ENCODE measurements around the gene SIGLEC10.

Gene SIGLEC10

DNA sequence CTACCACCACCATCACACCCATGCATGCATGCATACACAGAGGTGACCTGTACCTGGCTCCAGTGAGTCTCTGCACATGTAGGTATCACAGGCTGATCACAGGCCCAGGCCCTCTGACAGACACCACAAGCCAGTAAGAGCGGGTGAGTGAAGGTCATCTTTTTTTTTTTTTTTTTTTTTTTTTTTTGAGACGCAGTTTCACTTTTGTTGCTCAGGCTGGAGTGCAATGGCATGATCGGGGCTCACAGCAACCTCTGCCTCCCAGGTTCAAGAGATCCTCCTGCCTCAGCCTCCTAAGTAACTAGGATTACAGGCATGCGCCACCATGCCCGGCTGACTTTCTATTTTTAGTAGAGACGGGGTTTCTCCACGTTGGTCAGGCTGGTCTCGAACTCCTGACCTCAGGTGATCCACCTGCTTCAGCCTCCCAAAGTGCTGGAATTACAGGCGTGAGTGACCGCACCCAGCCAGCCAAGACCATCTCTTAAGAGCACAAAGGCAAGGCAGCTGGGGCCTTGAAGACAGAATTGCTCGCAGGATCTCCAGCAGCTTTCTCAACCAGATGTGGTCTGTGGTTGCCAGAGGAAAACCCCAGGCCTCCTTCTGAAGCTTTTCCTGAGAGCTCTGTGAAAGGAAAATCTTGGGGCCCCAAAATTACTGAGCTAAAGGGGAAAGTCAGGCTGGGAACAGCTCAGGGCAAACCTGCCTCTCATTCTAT lies 41.8 kb downstream of the SIGLEC10 start:
- Histone ChIP-seq H3K27ac (ENCODE audit: low read length) (no peak overlapping the region), H4K20me1 (ENCODE audit: insufficient read depth, low read length) (no peaks in the 10 kb centered on the region), H3K9ac (ENCODE audit: low read length) (no peak overlapping the region), H2AFZ (ENCODE audit: low read depth, low read length) (no peak overlapping the region), H3K36me3 (replicated peaks; ENCODE audit: low read depth, low read length) (no peaks in the 10 kb centered on the region), H3K4me2 (ENCODE audit: low read length) (no peak overlapping the region), H3K4me3 (ENCODE audit: low read length) (no peak overlapping the region), H3K4me1 (ENCODE audit: low read length) (peaks cover 6% of the 10 kb centered on the region), H3K79me2 (ENCODE audit: low read length) (no peaks in the 10 kb centered on the region), H3K27me3 (ENCODE audit: low read depth, low read length) (no peaks in the 10 kb centered on the region), H3K9me3 (ENCODE audit: insufficient read depth, low read length) (no peaks in the 10 kb centered on the region)
- TF ChIP-seq, protein P1, sequence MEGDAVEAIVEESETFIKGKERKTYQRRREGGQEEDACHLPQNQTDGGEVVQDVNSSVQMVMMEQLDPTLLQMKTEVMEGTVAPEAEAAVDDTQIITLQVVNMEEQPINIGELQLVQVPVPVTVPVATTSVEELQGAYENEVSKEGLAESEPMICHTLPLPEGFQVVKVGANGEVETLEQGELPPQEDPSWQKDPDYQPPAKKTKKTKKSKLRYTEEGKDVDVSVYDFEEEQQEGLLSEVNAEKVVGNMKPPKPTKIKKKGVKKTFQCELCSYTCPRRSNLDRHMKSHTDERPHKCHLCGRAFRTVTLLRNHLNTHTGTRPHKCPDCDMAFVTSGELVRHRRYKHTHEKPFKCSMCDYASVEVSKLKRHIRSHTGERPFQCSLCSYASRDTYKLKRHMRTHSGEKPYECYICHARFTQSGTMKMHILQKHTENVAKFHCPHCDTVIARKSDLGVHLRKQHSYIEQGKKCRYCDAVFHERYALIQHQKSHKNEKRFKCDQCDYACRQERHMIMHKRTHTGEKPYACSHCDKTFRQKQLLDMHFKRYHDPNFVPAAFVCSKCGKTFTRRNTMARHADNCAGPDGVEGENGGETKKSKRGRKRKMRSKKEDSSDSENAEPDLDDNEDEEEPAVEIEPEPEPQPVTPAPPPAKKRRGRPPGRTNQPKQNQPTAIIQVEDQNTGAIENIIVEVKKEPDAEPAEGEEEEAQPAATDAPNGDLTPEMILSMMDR (IDR thresholded peaks at IDR 0.05; ENCODE audit: low read depth, low read length), result no peak
- no peak for TF ChIP-seq EZH2phosphoT487 (IDR thresholded peaks at IDR 0.05; ENCODE audit: low read depth)

DNA sequence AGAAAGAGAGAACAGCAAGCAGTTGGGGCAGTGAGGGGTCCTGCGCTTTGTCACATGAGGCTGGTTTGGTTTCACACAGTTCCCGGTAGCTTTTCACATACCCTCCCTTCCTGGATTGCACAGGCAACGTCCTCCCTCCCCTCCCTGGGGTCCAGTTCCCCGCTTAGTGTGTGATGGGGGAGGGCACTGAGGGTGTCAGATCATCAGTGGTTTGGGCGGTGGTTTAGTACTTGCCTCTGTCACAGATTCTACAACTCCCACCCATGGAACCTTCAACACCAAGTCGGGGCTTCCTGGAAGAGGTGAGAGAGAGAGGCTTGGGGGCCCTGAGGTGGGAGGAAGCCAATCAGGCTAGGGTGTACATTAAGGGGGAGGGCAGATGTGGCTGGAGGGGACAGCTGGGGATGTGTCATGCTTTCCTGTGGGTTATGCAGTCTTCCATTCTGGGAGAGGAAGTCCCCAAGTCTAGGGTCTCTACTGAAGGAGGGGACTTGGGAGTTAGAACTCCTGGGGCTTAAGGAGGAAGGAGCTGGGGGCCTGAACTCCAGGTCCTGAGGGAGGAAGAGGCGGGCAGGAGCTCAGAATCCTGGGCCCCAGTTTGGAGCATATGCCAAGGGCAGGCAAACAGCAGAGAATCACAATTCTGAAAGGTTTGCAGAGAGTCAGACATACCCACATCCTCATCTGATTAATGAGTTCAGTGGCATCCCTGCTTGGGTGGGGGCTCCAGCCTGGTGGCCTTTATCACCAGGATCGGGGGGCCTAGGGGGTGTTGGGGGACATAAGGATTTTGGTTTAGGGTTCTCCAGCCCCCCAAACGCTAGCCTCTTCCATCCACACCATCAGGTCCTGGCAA lies 44.6 kb downstream of the SIGLEC10 start, which contains the start of gene NKG7:
Gene NKG7 (minus strand): TSS at position 6 of the 856 bp plus-strand sequence. CDS start 119 bp downstream, outside the sequence.
- H3K27ac ChIP-seq (ENCODE audit: low read length), result no peak within 1 kb of the TSS
- no peak within 1 kb of the TSS for H3K4me2 ChIP-seq (ENCODE audit: low read length)
- TF ChIP-seq, protein P1 (IDR thresholded peaks at IDR 0.05; ENCODE audit: low read depth, low read length), result no peak
- no peak for TF ChIP-seq EZH2phosphoT487 (IDR thresholded peaks at IDR 0.05; ENCODE audit: low read depth)
- no peaks in the 10 kb centered on the region for H4K20me1 ChIP-seq (ENCODE audit: insufficient read depth, low read length)
- H3K79me2 ChIP-seq (ENCODE audit: low read length), result peaks cover 6% of the 10 kb centered on the region; the same call in 1 of the 2 replicates
- no peaks in the 10 kb centered on the region for H3K9me3 ChIP-seq (ENCODE audit: insufficient read depth, low read length)
- no peak within 1 kb of the TSS for H3K4me3 ChIP-seq (ENCODE audit: low read length)
- no peaks in the 10 kb centered on the region for H3K36me3 ChIP-seq (replicated peaks; ENCODE audit: low read depth, low read length)
- peaks cover 12% of the 10 kb centered on the region for H3K4me1 ChIP-seq (ENCODE audit: low read length)
- H3K9ac ChIP-seq (ENCODE audit: low read length), result no peak within 1 kb of the TSS
- no peak within 1 kb of the TSS for H2AFZ ChIP-seq (ENCODE audit: low read depth, low read length)
- H3K27me3 ChIP-seq (ENCODE audit: low read depth, low read length), result no peaks in the 10 kb centered on the region

DNA sequence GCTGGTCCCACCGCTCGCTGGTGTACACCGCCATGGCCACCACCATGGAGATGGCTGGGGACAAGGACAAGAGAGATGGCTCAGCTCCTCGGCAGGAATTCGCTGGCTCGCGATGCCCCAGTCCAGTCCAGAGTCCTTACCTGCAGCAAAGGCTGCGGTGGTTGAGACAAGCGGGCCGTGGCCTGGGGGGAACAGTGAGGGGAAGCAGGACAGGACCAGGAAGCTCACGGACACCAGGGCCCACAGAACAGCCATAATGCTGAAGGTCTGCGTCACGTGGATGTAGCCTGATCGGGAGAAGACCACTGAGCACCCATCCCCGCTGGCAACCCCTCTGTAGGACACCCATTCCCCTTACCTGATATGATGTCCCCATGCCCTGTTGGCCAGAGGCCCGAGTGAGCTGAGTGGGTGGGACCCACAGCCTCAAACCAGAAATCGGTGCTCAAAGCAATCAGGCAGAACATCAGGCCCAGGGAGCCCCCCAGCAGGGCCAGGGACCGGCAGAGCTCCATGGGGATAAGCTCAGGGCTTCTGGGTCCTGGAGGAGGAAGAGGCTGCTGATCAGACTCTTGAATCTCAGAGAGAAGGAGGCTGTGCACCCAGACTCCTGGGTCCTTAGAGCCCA lies 45.3 kb downstream of the SIGLEC10 start:
- Histone ChIP-seq H3K27ac (ENCODE audit: low read length) (no peak overlapping the region), H3K4me3 (ENCODE audit: low read length) (no peak overlapping the region), H3K4me2 (ENCODE audit: low read length) (no peak overlapping the region), H3K9ac (ENCODE audit: low read length) (no peak overlapping the region), H3K27me3 (ENCODE audit: low read depth, low read length) (no peaks in the 10 kb centered on the region), H3K36me3 (replicated peaks; ENCODE audit: low read depth, low read length) (no peaks in the 10 kb centered on the region), H3K4me1 (ENCODE audit: low read length) (peaks cover 12% of the 10 kb centered on the region), H3K9me3 (ENCODE audit: insufficient read depth, low read length) (no peaks in the 10 kb centered on the region), H2AFZ (ENCODE audit: low read depth, low read length) (no peak overlapping the region), H4K20me1 (ENCODE audit: insufficient read depth, low read length) (no peaks in the 10 kb centered on the region), H3K79me2 (ENCODE audit: low read length) (peaks cover 6% of the 10 kb centered on the region; the same call in 1 of the 2 replicates)
- no peak for TF ChIP-seq EZH2phosphoT487 (IDR thresholded peaks at IDR 0.05; ENCODE audit: low read depth)
- TF ChIP-seq, protein P1 (IDR thresholded peaks at IDR 0.05; ENCODE audit: low read depth, low read length), result no peak
